Suppressor macrophage treated with lipopolysaccharide for 1 hour (primary cell): ENCODE data around the gene ZNF624.
"Not testable (repeated sequence)": the region's sequence is repeated elsewhere in the genome, so short reads cannot be mapped to it uniquely, and the experiment has no call there.

ENCODE experiments used
- DNase-seq, 3 donors: peaks; one replicate each; pipeline ENCODE4 v3.0.0-alpha.2; 2020 to 2022

Gene ZNF624

DNA sequence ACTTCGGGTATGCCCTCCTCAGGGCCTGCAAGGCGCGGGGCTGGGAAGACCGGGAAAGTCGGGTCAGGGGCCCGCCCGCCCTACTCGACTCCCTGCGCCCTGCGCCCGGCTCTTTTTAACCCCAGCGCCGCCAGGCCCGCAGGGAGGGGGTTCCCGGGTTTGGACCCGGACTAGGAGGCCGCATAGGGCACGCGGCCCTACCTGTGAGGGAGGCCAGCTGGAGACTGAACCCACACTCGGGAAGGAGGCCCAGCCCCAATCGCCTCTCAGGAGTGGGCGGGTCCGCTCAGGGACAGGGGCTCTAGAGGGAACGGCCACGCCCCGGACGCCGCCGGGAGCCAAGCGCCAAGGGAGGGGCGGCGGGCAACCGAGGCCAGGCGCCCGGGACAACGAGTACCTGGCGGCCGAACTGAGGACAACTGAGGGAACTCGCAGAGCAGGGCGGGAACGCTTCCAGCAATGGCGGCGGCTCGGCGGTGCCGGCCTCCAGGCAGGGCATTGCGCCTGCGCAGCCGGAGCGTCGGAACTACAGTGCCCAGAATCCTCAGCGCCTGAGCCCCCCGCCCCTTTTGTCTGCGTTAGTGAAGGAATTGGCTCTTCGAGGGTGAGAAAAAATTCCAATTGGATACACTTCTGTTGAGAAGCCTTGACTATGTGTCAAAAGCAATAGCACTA lies at the start of gene ZNF624:
Gene ZNF624, minus strand, starts transcription at position 484 of the 675 bp plus-strand sequence.
- DNase-seq = peak; percentile 92 to 97 (median 97)

DNA sequence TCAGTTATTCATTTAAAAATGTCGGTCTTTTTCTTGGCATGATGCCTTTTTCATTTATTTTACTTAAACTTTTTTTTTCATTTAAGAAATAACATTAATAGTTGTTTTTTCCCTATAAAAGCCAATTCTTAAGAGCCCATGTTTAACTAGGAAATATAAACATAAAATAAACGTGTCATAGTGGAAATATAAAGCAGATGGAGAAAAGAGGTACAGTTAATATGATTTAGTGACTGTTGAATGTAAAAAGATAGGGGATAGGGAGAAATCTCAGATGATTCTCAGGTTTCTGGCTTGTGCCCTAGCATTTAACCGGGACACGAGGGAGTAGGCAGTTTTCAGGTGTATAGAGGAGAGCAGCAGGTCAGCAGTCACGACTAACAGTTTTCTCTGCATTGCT lies 44.0 kb upstream of the ZNF624 start:
- not testable (repeated sequence) for DNase-seq

DNA sequence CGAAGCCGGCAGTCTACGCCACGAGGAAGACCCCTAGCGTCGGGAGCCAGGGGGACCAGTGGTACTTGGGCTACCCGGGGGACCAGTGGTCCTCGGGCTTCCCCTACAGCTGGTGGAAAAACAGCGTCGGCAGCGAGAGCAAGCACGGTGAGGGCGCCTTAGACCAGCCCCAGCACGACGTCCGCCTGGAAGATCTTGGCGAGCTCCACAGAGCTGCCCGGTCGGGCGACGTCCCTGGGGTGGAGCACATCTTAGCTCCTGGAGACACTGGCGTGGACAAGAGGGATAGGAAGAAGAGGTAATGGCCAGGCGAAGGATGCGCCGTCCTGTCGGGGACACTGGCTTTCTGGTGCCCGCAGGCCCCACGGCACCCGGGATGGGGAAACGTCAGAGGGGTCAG lies 36.8 kb upstream of the ZNF624 start:
- DNase-seq = not testable (repeated sequence)

- peak; percentile 3 to 22 (median 6) for DNase-seq
Observed at GRCh38 chr17:16689731-16690281, 36.2 kb upstream of the ZNF624 start, which contains the start of gene CCDC144A. Gene CCDC144A (plus strand): TSS chr17:16690241. CDS start chr17:16690401, 160 bp downstream.

- not testable (repeated sequence) for DNase-seq
Observed at GRCh38 chr17:16687151-16687550, 33.5 kb upstream of the ZNF624 start.

- not testable (repeated sequence) for DNase-seq
Observed at GRCh38 chr17:16686019-16686418, 32.4 kb upstream of the ZNF624 start.

- not testable (repeated sequence) for DNase-seq
Observed at GRCh38 chr17:16683290-16684138, 29.9 kb upstream of the ZNF624 start.

DNA sequence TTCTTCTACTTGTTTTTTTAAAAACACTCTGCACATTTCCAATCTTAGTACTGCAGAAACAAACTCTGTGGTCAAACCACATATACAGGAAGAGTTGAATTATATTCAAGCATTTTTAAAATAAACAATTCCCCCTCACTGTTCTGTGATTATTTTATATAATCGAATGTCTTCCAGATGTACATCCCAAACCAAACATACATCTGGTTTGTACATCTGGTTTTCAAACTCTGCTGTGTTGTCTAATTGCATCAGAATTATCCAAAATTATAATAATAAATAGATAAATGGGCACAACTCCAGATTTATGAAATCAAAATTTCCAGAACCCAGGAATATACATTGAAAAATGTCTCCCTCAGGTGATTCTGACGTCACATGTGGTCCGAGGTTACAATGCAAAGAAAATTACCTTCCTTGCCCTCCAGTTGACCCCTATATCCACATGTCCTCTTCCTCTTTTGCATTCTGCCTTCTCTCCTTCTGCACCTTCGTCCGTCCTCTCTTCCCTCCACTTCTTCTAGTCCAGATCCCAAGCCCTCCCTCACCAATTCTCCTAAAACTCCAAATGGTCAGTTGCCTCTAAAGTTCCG lies 23.1 kb upstream of the ZNF624 start:
- DNase-seq = no peak

GRCh38 chr17:16666907-16667636 lies 13.4 kb upstream of the ZNF624 start:
- peak in 1 of 3 donors; percentile 12 for DNase-seq

DNA sequence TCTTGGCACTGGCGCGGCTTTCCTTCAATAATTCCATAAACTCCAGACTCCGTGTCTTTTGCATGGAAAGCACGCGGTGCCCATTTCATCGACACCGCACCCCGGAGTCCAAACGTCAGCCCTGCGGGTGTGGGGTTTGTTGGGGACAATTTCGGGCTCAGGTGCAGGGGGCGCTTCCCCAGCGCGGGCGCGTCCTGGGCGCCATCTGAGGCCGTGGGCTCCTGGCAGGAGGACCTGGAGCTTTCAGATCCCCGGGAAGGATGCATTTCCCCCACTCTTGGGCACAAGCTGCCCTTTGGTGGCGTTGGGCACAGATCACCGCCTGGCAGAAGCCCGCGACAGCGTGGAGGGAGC lies 12.9 kb upstream of the ZNF624 start:
- DNase-seq = not testable (repeated sequence)

GRCh38 chr17:16662936-16663335 lies 9.3 kb upstream of the ZNF624 start:
- no peak for DNase-seq

DNA sequence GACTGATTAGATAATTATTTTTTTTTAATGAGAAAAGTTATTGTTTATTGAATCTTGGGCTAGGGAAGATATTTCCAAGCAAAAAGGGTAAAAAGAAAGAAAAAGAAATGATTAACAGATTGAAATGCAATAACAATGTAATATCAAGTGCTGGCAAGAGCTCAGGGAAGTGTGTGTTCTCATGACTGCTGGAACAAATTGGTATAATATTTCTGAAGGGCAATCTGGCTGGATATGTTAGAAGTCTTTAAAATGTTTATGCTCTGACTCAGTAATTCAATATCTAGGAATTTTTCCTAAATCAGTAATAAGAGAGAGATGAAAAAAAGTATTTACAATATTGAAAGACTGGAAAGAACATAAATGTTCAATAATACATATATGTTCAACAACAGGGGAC lies 7.6 kb upstream of the ZNF624 start:
- no peak for DNase-seq

GRCh38 chr17:16652847-16653366 lies 743 bp downstream of the ZNF624 start:
- DNase-seq = peak in 2 of 3 donors; percentile 0 to 20

GRCh38 chr17:16652252-16652651 lies 1.4 kb downstream of the ZNF624 start:
- DNase-seq = no peak

GRCh38 chr17:16649585-16649984 lies 4.1 kb downstream of the ZNF624 start:
- DNase-seq = no peak

GRCh38 chr17:16639438-16639837 lies 14.2 kb downstream of the ZNF624 start:
- no peak for DNase-seq

DNA sequence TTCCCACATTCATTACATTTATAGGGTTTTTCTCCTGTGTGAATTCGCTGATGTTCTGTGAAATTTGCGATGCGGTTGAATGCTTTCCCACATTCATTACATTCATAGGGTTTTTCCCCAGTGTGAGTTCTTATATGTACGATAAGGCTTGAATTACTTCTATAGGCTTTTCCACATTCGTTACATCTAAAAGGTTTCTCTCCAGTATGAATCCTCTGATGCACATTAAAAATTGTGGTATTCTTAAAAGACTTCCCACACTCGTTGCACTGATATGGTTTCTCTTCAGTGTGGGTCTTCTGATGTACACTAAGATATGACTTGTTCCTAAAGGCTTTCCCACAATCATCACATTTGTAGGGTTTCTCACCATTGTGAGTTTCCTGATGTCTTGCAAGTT lies 30.4 kb downstream of the ZNF624 start:
- no peak for DNase-seq

- DNase-seq = no peak
Observed at GRCh38 chr17:16622540-16623277, 30.9 kb downstream of the ZNF624 start.

DNA sequence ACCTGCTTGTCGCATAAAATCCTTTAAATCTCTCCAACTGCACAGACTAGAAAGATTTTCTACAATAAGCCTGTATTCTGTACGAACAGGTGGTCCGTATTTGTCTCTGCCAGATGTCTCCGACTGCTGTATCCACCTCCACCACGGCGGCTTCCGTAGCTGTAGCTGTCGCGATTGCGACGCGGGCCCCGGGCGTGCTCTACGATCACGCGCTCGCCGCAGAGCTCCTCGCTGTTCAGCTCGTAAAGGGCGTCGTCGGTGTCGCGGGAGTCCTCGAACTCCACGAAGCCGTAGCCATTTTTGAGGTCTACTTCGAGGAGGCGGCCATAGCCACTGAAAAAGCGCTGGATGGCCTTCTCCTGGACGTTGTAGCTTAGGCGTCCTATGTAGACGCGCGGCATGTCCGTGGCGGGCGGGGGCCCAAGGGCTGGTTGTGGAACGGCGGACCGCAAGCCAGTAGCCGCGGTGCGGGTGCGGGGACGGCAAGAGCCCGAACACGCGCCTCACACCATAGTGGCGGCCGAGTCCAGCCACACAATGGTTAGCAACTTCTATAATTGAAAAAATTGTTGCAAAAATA lies 36.1 kb downstream of the ZNF624 start:
- DNase-seq = no peak

- DNase-seq = no peak
Observed at GRCh38 chr17:16599537-16599936, 54.1 kb downstream of the ZNF624 start.
